ENCODE results near the gene TFCP2L1.
"Not testable (repeated sequence)": the region's sequence is repeated elsewhere in the genome, so short reads cannot be mapped to it uniquely, and the experiment has no call there.

TFCP2L1 gene

DNA sequence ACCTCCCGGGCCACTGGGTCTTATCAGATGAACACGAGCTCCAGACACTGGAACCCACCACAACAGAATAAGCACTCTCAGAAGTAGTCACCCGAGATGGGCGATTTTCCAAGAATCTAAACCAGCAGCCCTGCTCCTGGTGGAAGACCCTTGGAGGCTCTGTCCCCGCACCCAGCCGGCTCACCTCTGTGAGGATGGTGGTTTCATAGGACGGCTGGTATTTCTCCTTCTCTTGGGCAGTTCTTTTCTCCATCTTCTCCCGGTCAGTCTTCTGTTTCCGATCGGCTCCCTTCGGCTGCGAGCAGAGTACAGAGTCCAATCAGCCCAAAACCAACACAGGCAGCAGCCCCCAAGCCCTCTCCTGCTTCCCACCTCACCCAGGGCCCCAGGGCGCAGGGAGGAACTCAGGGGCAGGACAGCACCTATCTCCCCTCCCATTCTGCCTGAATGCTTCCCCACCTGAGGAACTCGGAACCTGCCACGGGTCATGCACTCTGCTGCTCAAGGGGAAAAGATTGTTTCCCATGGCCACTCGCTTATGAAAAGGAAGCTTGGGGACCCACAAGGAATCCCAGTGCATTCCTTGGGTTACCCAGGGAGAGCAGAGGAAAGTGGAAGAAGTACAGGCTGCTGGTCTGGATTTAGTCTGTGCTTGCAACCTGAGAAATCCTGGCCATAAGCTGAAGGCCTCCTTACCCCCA, 42.7 kb downstream of the TFCP2L1 start:
- no peak for DNase-seq

DNA sequence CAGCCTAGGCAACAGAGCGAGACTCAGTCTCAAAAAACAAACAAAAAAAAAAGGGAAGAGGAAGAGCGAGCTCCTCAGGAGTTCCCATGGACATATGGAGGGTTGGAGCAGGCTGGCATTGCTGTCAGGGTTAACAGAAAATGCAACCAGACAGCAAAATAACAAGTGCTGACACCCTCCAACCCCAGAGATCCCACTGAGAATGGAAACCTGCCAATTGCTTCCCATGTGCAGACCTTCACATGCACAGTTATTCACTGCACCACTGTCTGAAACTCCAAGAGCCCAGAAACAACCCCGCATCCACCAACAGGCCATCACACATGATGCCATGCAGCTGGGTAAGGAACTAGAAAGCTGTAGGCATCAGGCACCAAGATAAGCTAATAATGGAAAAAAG, 43.5 kb downstream of the TFCP2L1 start:
- DNase-seq, result no peak

DNA sequence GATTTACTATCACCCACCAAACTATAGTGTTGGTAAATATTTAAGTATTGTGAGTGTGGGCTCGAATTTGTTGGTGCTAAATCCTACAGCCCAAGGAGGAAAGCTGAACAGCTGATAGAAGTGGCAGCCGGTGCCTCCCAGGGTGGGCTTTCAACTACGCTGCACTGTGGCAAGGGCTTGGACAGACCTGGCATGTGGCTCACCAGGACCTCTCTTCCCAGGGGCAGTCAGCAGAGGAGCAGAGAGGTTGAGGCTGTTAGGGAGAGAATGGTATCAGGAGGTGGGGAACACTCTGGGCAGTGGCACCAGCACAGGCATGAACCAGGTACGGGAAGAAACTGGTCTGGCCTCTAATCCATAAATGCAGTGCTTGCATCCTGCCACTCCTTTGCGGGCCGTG, 44.6 kb downstream of the TFCP2L1 start:
- no peak for DNase-seq

DNA sequence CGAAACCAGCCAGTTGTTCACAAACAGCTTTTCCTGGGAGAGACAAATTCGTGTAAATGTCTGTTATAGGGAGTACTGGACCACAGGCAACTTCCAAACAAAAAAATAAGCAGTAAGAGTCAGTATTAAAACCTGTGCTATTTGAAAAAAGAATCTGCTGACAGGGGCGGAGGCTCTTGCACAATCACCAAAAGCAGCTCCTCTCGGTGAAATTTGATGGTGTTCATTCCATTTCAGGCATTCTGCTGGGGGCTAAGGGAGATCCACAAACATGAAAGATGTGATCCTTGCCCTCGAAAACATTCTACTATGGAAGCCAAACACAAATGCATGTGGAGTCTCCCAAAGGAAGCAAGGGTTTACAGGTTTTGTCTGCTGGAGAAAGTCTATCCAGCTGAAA, 45.0 kb downstream of the TFCP2L1 start:
- DNase-seq, result no peak

DNA sequence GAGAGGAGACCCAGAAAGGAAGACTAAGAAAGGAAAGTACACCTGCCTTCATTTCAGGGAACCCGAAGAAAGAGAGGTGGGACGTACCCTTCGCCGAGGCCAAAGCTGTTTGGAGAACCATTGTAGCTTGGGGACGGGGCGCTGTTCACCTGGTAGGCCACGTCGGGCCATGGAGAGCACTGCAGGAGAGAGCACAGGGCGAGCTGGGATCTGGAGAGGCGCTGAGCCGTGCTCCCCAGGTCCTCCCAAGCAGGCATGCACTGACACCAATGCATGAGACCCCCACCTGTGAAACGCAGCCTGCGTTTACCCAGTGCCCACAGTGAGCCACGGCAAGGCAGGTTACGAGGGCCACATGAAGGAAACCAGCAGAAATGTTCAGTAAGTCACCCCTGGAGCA, 45.5 kb downstream of the TFCP2L1 start:
- no peak for DNase-seq

DNA sequence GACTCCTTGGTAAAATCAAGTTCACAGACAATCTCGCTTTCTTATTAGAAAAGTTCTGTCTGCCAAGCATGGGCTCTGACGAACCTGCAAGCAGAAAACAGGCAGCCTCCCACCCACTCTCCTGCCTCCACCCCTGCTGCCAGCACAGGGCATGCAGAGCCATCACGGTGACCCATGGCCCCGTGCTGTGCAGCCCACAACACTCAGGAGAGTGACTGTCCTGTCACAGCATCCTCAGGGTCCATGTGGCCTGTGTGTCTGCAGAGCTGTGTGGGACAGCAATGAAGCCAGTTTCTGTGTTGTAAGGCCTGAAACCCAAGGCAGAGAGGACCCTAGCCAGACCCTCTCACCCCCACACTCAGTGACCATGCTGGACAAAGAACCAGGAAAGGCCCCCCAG, 46.2 kb downstream of the TFCP2L1 start:
- no peak for DNase-seq

DNA sequence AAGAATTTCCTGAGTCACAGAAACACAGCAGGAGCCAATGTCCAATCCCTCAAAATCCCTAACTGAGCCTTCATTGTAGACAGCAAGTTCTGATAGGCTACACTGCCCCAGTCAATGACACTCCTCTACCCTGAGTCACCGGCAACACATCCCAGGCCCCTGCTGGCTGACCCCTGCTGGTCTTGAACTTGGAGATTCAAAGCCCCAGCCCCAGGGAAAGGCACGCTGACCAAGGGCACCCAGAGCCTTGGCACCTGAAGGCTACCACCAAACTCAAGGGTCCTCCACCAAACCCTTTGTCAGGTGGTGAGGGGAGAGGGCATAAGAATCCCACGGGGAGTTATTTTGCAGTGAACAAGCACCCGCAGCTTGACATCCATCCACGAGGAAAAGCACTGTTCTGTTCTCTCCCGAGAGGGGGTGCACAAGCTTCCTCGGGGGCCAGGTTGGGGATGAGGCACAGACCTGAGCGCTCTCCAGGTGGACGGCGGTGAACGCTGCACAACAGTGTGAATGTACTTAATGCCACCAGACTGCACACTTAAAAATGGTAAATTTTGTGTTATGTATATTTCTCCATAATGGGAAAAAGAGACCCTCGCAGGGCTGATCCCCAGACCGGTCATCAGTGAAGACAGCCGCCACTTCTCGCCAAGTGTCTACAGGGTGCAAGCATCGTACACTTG, 46.9 kb downstream of the TFCP2L1 start:
- no peak for DNase-seq

DNA sequence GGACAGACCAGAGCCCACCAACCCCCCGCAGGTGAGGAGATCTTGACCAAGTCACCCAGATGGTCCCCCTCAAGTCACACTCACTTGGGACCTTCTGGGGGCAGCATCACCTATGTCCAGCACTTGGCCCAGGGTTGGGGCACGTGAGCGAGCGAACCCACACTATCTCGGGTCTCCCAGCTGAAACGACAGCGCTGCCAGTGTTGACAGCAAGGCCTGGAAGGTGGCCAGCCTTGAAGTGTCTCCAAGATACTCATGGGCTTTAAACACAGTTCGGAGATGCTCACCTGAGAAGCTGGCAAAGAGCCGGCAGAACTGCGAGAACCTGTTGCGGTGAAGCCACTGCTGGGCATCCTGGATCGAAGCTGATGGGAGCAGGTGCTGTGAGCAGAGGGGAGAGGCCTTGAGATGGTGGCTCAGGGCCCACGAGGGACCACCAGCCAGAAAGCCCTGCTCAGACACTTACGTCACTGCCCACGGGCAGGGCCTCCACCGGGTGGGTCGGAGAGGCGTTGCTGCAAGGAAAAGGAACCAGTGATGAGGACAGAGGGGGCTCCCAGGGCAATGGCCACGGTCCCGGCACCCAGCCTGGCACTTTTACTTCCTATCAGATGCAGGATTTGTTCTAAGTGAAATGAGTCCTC, 47.5 kb downstream of the TFCP2L1 start:
- DNase-seq, result no peak

DNA sequence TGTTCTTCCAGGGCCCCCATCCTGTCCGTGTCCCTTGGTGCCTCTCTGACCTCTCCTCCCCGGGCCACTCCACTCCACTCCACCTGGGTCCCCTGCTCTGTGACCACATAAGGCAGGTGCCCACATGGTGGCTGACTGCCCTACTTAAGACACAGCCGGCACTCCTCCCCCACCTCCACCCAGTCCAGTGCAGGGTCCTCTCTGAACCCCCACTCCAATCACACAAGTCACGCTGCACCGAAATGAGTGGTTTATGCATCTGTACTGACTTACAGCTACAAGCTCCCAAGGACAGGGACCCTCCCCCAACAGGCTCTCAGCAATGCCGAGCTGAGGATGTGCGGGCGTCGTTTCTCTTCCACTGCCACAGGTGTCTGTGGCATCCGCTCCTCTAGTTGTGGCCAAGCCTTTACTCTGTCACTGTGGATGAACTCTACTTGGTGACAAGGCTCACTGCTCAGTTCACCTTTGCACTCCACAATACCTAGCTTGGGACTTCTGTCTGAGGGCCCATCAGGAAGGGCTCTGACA, 48.3 kb downstream of the TFCP2L1 start:
- no peak for DNase-seq

DNA sequence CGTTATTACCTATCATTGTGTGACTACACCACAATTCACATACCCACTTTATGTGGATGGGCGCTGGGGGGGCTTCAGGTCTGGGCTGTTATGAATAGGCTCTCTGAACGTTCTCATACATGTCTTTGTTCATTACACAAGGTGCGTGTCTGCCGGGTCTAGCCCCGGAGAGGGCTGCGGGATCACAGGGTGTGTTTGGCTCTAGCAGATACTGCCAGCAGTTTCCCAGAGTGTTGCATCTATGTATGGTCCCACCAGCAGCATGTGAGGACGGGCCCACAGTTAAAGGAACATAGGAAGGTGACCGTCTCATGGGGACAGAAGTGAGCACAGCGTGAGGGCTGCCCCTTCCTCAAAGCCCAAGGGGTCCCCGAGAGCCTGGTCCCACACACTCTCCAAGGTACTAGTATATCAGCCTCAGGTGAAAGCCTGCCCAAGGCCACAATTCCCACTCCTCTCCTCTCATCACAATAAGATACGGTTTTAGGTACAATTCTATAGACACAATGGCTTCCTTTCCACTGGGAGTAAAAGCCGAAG, 48.8 kb downstream of the TFCP2L1 start:
- no peak for DNase-seq

DNA sequence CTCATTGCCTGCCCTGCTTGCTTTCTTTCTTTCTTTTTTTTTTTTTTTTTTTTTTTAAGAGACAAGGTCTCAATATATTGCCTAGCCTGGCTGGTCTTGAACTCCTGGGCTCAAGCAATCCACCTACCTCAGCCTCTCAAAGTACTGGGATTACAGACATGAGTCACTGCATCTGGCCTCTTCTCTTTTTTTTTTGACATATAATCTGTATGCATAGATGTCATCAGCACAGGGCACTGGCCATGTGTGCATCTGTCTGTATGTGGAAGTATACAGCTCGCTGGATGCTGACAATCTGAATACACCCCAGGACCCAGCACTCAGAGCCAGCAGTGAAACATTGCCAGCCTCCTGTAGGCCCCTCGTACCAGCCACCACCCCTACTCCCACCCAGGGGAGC, 49.5 kb downstream of the TFCP2L1 start:
- DNase-seq, result no peak

DNA sequence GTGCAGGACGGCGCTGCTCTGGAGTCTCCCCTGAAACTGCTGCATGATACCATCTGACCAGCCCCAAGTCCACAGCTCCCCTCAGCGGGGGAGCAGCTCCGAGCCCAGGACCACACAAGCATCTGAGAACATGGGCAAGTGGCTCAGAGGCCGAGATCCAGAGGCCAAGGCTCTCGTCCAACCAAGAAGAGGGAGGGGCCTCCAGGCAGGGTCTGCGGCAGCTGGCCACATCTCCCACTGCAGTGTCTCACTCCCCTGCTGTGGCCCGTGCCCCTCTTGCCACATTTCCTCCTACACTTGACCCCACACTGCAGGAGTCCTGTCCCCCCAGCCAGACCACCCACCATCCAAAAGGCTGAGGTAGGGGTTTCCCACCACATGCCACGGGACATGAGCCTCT, 50.2 kb downstream of the TFCP2L1 start:
- no peak for DNase-seq

DNA sequence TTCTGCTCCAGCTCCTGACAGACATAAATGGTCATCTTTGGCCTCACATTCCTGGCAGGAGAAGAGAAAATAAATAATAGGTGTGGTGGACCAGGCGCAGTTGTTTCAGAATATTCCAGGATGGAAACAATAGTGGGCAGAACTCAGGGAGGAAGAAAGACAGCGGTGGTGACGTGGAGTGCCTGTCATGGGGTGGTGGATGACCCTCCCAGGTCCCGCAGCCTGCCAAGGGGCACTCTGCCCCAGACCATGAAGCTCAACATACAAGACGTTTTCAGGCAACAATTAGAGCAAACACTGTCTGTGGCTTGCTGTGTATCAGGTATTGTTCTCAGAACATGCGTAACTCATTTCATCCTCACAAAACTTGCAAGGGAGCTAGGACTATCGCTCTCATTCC, 50.9 kb downstream of the TFCP2L1 start:
- DNase-seq, result no peak

DNA sequence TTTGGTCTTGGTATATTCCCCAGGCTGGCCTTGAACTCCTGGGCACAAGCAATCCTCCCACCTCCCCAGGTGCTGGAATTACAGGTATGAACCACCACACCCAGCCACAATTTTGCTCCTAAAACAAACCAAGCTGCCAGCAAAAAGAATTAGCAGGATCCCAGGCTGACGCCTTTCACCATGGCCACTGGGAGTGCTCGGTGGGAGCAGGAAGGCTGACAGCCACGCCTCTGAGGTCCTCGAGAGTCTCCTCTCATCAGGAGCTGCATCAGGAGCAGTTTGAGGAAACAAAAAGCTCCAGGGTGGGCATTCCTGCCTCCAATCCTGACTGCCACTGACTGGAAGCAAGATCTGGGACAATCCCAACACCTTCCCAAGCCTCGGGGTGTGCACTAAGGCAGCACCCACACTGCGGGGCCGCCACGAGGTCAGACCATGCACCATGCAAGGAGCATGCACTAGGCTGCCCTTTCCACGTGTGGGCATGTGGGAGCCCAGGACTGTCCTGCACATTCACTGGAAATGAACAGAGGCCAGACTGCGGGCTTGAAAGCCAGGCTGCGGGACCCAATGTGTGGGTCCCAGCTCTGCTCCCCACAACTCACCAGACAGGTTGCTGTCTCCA, 51.4 kb downstream of the TFCP2L1 start:
- DNase-seq, result no peak

DNA sequence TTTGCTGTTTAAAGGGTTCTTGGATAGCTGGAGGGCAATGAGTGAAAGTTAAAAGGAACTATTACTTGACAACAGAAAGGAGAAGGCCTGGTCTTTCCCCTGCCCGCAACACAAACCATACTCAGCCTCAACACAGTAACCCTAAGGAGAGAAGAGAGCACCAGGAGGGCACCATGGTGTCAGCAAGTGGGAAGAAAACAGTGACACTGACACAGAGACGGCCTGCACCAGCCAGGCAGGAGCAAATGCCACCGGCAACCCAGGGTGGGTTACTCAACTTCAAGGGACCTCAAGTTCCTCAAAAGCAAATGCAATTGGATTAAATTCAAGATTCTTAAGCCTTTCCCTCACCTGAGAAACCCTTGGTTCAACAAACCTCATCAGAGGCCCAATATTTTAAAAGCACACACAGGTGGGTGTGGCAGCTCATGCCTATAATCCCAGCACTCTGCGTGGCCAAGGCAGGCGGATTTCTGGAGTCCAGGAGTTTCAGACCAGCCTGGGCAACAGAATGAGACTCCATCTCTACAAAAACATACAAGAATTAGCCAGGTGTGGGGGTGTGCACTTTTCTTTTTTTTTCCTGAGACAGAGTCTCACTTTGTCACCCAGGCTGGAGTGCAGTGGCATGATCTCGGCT, 52.3 kb downstream of the TFCP2L1 start:
- DNase-seq, result no peak

DNA sequence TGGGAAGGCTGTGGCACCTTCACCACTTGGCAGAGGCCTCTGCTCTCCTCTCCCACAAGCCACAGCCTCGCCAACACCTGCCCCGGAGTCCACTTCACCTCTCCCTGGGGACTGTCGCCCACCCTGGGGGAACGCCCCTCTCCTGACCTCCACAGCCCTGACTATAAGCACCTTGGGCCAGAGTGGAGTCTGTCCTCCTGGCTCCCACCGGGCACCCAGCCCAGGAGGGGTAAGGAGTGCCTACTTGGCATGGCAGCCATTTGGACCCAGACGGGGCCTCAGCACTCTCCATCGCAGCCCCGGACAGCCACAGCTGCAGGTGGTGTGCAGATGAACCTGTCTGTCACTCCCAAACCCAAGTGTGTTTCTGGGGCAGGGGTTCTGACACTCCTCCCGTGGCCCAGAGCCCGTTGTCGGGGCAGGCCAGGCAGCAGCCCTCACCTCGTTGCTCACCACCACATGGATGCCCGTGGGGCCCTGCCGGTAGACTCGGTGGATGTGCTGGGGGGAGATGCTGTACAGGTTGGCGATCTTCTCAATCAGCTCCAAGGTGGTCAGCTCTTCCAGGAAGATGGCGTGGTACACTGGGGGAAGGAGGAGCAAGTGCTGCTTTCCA, 53.5 kb downstream of the TFCP2L1 start:
- no peak for DNase-seq

DNA sequence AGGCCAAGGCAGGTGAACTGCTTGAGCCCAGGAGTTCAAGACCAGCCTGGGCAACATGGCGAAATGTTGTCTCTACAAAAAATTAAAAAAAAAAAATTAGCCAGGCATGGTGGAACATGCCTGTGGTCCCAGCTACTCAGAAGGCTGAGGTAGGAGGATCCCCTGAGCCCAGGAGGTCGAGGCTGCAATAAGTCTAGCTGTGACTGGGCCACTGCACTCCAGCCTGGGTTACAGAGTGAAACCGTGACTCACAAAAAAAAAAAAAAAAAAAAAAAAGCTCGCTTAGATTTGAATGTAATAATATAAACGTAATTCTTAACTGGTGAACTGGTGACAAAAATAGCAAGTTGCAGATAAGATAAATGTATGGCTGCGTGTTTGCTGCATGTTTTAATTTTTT, 56.5 kb downstream of the TFCP2L1 start:
- no peak for DNase-seq

DNA sequence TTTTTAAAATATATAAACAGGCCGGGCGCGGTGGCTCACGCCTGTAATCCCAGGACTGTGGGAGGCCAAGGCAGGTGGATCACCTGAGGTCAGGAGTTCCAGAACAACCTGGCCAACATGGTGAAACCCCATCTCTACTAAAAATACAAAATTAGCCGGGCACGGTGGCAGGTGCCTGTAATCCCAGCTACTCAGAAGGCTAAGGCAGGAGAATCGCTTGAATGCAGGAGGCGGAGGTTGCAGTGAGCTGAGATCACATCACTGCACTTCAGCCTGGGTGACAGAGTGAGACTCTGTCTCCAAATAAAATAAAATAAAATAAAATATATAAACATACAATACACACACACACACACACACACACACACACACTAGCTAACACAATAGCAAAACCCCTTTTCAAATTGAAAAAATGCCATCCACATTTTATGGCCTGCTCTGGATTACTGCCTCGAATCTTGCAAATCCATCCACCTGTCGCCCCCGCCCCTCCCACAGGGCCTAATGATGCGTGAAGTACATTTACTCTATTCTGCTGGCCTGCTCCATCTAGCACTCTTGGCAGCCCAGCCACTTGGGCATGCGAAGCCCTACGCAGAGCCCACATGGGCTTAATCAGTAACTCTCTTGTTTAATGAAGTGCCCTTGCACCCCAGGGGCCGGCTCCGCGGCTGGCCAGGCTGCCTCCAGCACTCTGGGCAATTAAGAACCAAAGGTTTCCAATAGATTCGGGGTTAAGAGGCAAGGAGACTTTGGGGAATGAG, 57.4 kb downstream of the TFCP2L1 start:
- peak; percentile 91 for DNase-seq

DNA sequence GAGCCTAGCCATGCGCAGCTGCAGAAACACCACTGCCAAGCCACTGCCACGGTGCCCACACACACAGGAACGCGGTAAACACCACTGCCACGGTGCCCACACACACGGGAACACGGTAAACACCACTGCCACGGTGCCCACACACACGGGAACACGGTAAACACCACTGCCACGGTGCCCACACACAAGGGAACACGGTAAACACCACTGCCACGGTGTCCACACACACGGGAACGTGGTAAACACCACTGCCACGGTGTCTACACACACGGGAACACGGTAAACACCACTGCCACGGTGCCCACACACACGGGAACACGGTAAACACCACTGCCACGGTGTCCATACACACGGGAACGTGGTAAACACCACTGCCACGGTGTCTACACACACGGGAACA, 59.3 kb downstream of the TFCP2L1 start:
- DNase-seq, result not testable (repeated sequence)

DNA sequence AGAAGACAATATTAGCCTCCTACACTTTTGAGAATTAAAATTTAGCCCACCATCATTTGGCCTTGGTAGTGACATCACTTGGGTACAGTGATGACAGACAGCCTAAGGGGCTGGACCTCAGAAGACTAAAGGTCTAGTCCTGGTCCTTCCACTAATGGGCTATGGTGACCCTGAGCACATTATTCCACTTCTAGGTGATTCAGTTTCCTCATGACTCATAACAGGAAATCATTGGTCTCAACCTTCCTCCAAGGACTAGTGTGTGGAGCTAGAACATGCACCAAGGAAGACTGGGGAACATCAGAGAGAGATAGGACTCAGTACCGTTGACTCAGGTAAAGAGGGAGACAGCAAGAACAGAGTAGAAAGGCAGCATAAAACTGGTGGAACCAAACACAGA, 64.0 kb downstream of the TFCP2L1 start:
- DNase-seq, result no peak

DNA sequence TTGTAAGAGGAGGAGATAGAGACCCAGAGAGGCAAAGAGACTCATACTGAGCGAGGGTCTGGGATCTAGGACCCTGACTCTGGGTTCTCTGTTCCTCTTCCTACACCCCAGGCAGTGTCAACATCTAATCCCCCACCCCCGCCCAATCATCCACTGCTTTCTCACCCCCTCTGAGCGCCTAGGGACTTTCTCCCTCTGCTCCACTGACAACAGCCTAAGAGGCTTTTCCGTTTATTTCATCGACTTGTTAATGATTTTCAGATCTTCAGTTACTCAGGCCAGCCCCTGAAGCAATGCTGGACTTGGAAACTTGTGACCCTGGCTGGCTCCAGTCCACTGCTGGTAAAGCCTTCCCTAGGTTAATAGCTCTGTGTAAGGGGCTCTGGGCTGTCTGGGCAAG, 65.1 kb downstream of the TFCP2L1 start:
- DNase-seq, result no peak

Measured in NCI-H510A (cell line).